GM10266 (cell line): ENCODE measurements around the gene CLASP2.
"Not testable (repeated sequence)": the region's sequence is repeated elsewhere in the genome, so short reads cannot be mapped to it uniquely, and the experiment has no call there.

Source experiments
- DNase-seq: peaks from one replicate; pipeline ENCODE4 v3.0.0; 2012; ENCODE audit errors: extremely low spot score
- TF ChIP-seq, protein P1 (sequence below): IDR thresholded peaks from 2 replicates; pipeline ENCODE4 v1.5.1; 2012; ENCODE audit warnings: mild to moderate bottlenecking, low read depth; ENCODE audit not compliant: control insufficient read depth, insufficient read depth; ENCODE audit errors: missing control alignments

The CLASP2 gene

GRCh38 chr3:33473813-33474212, 244.2 kb downstream of the CLASP2 start:
- TF ChIP-seq, protein P1, sequence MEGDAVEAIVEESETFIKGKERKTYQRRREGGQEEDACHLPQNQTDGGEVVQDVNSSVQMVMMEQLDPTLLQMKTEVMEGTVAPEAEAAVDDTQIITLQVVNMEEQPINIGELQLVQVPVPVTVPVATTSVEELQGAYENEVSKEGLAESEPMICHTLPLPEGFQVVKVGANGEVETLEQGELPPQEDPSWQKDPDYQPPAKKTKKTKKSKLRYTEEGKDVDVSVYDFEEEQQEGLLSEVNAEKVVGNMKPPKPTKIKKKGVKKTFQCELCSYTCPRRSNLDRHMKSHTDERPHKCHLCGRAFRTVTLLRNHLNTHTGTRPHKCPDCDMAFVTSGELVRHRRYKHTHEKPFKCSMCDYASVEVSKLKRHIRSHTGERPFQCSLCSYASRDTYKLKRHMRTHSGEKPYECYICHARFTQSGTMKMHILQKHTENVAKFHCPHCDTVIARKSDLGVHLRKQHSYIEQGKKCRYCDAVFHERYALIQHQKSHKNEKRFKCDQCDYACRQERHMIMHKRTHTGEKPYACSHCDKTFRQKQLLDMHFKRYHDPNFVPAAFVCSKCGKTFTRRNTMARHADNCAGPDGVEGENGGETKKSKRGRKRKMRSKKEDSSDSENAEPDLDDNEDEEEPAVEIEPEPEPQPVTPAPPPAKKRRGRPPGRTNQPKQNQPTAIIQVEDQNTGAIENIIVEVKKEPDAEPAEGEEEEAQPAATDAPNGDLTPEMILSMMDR: no peak
- no peak for DNase-seq

DNA sequence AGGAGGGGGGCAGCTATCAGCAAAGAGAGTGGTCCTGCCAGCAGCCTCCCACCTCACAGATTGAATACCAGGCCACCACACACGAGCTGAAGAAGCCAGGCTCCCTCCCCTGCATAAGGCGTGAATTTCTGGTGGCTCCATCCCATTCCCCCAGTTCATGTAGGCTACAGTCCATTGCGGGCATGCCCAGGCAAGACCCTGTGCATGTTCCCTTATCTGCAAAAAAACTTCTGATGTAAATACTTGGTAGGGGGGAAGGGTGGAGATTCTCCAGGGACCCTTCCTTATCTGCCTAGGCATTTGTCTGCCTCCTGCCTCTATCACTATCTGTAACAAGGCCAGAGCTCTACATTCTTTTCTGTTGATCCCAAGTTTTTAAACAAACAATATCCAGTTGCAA, 250.3 kb downstream of the CLASP2 start:
- no peak for DNase-seq
- TF ChIP-seq, protein P1: no peak

DNA sequence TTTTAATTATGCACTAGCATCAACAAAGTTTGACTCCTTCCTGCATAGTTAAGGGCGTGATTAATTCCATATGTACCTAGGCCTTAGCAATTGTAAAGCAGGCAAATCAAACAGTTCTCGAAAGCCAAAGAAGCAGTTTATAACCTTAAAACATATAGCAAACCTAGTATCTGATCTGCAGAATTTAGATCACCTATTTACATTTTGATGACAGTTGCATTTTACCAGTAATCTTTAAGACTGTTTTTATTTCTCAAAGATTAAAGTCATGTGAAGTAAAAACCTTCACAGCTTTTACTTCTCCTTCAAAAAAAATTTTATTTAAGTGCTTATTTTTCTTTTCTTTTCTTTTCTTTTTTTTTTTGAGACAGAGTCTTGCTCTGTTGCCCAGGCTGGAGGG, 257.0 kb downstream of the CLASP2 start:
- no peak for DNase-seq
- TF ChIP-seq, protein P1: no peak

DNA sequence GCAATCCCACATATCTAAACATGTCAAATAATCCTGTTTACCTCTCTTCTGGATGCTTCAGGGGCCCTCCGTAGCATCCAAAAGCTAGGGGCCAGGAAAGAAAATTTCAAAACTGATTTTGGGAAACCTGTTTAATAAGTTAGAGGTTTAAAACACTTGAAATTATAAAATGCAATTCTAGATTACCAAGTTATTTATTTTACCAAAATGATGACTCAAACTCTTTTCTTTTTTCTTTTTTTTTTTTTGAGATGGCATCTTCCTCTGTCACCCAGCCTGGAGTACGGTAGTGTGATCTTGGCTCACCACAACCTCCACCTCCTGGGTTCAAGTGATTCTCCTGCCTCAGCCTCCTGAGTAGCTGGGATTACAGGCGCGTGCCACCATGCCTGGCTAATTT, 258.5 kb downstream of the CLASP2 start:
- DNase-seq: not testable (repeated sequence)

DNA sequence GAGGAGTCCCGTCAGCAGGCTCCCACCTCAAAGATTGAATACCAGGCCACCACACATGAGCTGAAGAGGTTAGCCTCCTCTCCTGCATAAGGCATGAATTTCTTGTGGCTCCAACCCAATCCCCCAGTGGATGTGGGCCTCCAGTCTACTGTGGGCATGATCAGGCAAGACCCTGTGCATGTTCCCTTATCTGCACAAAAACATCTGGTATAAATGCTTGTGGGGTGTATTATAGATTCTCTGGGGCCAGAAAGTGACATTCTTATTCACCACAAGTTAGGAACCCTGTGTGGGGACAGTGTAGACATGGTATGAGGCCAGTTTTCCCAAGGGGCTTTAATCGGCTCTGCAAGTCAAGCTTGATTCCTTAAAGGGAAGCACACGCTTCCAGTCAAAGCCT, 259.6 kb downstream of the CLASP2 start:
- TF ChIP-seq, protein P1: no peak
- no peak for DNase-seq

- no peak for DNase-seq
- TF ChIP-seq, protein P1: no peak
Measured at GRCh38 chr3:33456756-33457155, 261.3 kb downstream of the CLASP2 start.

- no peak for DNase-seq
- TF ChIP-seq, protein P1: no peak
Measured at GRCh38 chr3:33453331-33453761, 264.7 kb downstream of the CLASP2 start.

DNA sequence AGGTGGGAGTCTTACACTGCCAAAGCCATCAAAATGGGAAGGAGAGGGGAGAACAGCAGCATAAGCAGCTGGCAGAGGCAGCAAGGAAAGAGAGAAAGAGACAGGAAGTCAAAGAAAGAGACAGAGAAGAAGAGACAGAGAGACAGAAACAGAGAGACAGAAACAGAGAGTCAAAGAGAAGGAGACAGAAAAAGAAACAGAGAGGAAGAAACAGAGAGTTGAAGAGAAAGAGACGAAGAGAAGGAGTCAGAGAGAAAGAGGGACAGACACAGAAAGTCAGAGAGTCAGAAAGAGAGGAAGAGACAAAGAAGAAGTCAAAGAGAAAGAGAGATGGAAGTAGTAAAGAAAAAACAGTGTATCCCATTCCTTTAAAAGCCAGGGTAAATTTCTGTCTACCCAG, 266.1 kb downstream of the CLASP2 start:
- not testable (repeated sequence) for DNase-seq
